ENCODE data around the gene ABLIM3.

The ABLIM3 gene

DNA sequence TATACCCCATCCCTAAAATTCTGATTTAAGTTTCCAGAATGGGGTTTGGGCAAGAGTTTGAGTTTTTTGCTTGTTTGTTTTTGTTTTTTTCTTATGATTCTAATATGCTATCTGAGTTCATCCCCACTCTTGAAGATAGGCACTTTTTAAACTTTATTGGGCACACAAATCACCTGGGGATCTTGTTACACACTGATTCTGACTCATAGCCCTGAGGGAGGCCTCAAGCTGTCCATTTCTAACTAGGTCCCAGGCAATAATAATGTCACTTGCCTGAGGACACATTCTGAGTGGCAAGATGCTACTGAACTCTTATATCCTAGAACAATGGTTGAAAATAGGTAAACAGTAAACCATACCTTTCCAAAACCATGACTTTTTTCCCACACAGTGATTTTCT is 22.8 kb upstream of the ABLIM3 start:
- in situ Hi-C loops (cut with HindIII; ENCODE audit: low pct_ligation_motif_present, low sequenced_read_pairs): loop anchor here (25.0 kb wide), 1 partner anchor 381 kb away; no protein-coding TSS in a partner anchor
- no peak overlapping the region for H3K27ac ChIP-seq
- H3K36me3 ChIP-seq (replicated peaks): no peaks in the 10 kb centered on the region
- no peaks in the 10 kb centered on the region for H3K27me3 ChIP-seq (replicated peaks)
- TF ChIP-seq, protein P1, sequence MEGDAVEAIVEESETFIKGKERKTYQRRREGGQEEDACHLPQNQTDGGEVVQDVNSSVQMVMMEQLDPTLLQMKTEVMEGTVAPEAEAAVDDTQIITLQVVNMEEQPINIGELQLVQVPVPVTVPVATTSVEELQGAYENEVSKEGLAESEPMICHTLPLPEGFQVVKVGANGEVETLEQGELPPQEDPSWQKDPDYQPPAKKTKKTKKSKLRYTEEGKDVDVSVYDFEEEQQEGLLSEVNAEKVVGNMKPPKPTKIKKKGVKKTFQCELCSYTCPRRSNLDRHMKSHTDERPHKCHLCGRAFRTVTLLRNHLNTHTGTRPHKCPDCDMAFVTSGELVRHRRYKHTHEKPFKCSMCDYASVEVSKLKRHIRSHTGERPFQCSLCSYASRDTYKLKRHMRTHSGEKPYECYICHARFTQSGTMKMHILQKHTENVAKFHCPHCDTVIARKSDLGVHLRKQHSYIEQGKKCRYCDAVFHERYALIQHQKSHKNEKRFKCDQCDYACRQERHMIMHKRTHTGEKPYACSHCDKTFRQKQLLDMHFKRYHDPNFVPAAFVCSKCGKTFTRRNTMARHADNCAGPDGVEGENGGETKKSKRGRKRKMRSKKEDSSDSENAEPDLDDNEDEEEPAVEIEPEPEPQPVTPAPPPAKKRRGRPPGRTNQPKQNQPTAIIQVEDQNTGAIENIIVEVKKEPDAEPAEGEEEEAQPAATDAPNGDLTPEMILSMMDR (IDR thresholded peaks at IDR 0.05; ENCODE audit: low read depth, low read length, missing control alignments): no peak
- DNase-seq: no peak
- no peak overlapping the region for H3K4me3 ChIP-seq (ENCODE audit: low read depth, low read length)

DNA sequence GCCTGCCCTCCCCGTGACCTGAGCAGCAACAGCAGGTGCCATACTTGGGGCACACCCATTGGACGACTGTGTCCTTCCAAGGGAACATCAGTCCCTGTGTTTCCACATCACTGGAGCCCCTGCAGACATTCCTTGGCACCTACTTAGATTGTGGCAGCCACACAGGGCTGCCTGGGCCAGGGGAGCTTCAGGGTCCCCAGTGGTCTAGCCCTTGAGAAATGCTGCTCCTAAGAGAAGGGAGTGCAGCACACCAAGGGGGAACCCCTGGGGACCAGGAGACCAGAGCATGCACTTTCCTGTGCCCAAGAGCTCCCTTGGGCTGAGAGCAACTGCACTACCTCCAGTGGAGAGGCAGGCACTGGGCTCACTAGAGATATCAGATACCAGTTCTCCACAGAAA is 20.1 kb upstream of the ABLIM3 start:
- no peak for DNase-seq
- H3K27me3 ChIP-seq (replicated peaks): no peaks in the 10 kb centered on the region
- H3K27ac ChIP-seq: no peak overlapping the region
- H3K4me3 ChIP-seq (ENCODE audit: low read depth, low read length): no peak overlapping the region
- in situ Hi-C loops (cut with HindIII; ENCODE audit: low pct_ligation_motif_present, low sequenced_read_pairs): loop anchor here (25.0 kb wide), 1 partner anchor 384 kb away; no protein-coding TSS in a partner anchor
- no peaks in the 10 kb centered on the region for H3K36me3 ChIP-seq (replicated peaks)
- TF ChIP-seq, protein P1 (IDR thresholded peaks at IDR 0.05; ENCODE audit: low read depth, low read length, missing control alignments): no peak

DNA sequence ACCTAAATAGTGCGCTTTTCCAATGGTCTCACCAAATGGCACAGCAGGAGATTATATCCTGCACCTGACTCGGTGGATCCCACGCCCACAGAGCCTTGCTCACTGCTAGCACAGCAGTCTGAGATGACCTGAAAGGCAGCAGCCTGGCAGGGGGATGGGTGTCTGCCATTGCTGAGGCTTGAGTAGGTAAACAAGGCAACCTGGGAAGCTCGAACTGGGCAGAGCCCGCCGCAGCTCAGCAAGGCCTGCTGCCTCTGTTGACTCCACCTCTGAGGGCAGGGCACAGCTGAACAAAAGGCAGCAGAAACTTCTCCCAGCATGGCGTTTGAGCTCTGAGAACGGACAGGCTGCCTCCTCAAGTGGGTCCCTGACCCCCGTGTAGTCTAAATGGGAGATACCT is 18.1 kb upstream of the ABLIM3 start:
- in situ Hi-C loops (cut with HindIII; ENCODE audit: low pct_ligation_motif_present, low sequenced_read_pairs): loop anchor here (25.0 kb wide), 1 partner anchor 386 kb away; no protein-coding TSS in a partner anchor
- H3K4me3 ChIP-seq (ENCODE audit: low read depth, low read length): no peak overlapping the region
- H3K36me3 ChIP-seq (replicated peaks): no peaks in the 10 kb centered on the region
- no peak overlapping the region for H3K27ac ChIP-seq
- TF ChIP-seq, protein P1 (IDR thresholded peaks at IDR 0.05; ENCODE audit: low read depth, low read length, missing control alignments): no peak
- H3K27me3 ChIP-seq (replicated peaks): no peaks in the 10 kb centered on the region
- DNase-seq: no peak

DNA sequence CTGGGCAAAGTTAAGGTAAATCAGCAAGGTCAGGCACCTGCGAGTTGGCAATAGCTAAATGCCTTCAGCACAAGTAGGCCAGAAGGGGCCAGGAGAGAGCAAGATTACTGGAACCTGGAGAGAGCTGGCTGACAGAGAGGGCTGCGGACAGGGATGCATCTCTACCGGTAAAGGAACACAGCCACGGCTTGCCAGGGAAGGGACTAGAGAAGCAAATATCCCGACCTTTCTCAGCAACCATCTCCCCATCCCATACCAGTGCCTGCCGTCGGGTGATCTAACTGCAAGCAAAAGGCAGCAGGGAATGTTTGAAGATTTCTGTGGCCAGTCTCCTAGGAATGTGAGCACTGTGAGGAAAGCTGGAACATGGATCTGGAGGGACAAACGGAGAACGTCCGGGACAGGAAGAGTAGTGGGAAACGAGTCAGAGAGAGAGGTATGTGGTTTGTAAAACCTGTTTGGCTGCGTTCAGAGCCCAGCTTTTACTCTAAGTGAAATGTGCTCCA is 15.9 kb upstream of the ABLIM3 start:
- TF ChIP-seq, protein P1 (IDR thresholded peaks at IDR 0.05; ENCODE audit: low read depth, low read length, missing control alignments): peak; percentile 60
- in situ Hi-C loops (cut with HindIII; ENCODE audit: low pct_ligation_motif_present, low sequenced_read_pairs): no loop called here
- Histone ChIP-seq H3K4me3 (ENCODE audit: low read depth, low read length) (no peak overlapping the region), H3K27ac (no peak overlapping the region), H3K27me3 (replicated peaks) (no peaks in the 10 kb centered on the region), H3K36me3 (replicated peaks) (no peaks in the 10 kb centered on the region)
- DNase-seq: no peak

DNA sequence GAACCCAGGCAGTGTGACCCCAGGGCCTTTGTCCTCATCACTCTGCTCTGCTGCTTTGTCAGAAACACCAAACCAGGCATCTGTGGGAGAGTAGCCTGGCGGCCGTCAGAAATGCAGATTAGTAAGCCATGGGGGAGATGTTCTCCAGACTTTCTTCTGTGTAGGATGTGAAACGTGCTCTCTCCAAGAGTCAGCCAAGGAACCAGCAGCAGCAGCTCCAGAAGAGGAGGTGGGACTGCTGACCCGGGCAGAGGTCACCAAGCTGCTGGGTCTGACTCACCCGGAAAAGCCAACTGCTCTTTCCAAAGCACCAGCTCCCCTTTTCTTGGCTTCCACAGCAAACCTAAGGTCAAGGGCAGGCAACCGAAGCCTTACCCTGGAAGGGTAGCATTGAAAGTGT is 14.4 kb upstream of the ABLIM3 start:
- in situ Hi-C loops (cut with HindIII; ENCODE audit: low pct_ligation_motif_present, low sequenced_read_pairs): no loop called here
- H3K27ac ChIP-seq: no peak overlapping the region
- no peaks in the 10 kb centered on the region for H3K27me3 ChIP-seq (replicated peaks)
- H3K36me3 ChIP-seq (replicated peaks): no peaks in the 10 kb centered on the region
- DNase-seq: no peak
- TF ChIP-seq, protein P1 (IDR thresholded peaks at IDR 0.05; ENCODE audit: low read depth, low read length, missing control alignments): no peak
- H3K4me3 ChIP-seq (ENCODE audit: low read depth, low read length): no peak overlapping the region

DNA sequence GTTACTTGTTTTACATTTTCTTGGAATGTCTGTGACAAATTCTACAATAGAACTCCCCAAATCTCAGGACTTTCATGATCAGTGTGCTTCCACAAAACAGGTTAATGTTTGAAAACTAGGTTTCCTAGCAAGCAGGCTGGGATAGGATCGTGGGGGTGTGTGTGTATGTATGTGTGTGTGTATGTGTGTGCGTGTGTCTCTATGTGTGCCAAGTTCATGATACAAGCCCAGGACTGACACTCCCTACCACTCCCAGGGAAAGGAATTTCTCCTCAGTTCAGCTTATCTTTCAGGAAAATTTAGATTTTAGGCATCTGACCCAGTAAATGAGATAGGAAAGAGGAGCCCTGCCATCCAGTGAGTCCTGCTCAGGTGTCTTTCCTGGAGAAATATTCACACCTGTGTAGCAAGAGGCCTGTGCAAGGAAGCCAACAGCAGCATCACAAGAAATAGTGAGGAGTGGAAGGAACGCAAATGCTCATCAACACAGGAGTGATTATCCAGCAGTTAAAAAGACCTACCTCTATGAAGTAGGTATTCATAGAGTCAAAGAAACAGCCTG is 13.8 kb upstream of the ABLIM3 start:
- no peak overlapping the region for H3K4me3 ChIP-seq (ENCODE audit: low read depth, low read length)
- H3K36me3 ChIP-seq (replicated peaks): no peaks in the 10 kb centered on the region
- TF ChIP-seq, protein P1 (IDR thresholded peaks at IDR 0.05; ENCODE audit: low read depth, low read length, missing control alignments): no peak
- no peak overlapping the region for H3K27ac ChIP-seq
- no peaks in the 10 kb centered on the region for H3K27me3 ChIP-seq (replicated peaks)
- in situ Hi-C loops (cut with HindIII; ENCODE audit: low pct_ligation_motif_present, low sequenced_read_pairs): no loop called here
- DNase-seq: no peak
